Cerebellar nuclear complex (tissue), 1 donor: Measurements from ENCODE around the gene KRT85.
"Not testable (repeated sequence)": the region's sequence is repeated elsewhere in the genome, so short reads cannot be mapped to it uniquely, and the experiment has no call there.

Source experiments
- DNase-seq, 2 experiments: peaks; one replicate each; lab custom pipeline; 2025; lab: John Stamatoyannopoulos, UW

Gene KRT85

DNA sequence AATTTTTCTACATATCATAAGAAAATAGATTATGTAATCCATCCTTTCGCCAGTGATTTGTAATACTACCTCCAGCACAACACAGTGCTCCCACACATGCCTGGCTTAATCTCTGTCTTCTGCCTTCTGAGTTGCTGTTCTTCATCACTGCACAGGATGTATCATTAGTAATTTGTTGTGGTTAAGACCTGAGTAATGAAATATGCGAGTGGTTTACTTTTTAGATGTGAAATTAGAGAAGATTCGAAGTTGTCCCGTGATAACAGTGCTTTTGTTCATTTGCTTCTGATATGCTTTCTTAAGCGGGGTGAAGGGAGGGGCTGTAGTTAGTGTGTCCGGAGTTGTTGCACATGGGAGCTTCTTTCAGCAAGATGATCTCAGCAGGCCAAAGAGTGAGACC, 18.1 kb downstream of the KRT85 start:
- no peak for DNase-seq

DNA sequence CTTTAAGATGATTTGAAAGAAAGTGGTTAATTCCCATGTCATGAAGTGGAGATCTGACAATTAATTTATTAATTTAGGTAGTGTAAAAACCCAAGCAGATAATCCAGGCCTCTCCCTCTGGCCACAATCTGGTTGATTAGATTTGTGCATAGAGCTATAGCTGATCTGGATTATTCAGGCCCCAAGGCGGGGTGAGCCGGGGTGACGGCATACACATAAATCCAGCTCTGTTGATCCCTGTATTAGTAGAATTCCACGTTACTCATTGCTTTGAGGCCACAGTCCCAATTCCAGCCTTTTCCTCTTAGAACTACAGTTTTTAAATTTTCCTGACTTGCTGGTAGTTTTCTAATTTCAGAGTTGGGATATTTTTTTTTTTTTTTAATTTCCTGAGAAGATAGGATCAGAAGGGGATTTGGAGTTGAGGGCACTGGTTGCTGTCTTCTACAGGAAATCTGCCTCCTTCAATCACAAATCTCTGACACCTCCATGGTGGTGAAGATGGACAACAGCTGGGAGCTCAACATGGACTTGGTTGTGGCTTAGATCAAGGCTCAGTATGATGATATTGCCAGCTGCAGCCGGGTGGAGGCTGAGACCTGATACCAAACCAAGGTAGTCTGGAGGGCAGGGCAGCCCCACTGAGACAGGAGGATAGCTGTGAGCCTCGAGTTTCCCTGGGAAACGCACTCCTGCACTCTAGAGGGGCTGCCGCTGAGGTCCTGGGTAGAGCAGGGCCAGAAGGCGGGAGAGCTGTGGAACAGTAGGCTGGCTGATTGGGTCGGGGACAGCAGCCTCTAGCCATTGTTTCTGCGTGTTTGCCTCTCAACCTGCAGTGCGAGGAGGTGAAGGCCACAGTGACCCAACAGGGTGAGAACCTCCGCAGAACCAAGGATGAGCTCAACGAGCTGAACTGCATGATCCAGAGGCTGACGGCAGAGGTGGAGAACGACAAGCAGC, 19.4 kb downstream of the KRT85 start:
- no peak for DNase-seq

DNA sequence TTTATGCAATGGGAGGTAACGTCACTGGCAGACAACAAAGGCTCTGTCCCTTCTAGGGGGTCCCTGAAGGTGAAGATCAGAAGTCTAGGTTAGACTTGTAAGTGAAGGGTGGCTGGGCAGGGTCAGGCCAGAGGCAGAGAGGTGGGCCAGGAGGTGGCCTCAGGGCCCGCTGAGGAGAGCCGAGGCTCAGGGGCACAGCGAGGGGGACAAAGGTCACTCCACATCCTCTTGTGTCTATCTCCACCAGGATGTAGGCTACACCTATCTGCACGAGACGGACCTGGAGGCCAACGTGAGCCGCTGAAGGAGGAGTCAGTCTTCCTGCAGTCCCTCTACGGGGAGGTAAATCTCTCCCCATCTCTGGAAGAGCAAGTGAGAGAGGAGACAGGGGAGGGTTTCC, 20.3 kb downstream of the KRT85 start:
- DNase-seq = no peak

DNA sequence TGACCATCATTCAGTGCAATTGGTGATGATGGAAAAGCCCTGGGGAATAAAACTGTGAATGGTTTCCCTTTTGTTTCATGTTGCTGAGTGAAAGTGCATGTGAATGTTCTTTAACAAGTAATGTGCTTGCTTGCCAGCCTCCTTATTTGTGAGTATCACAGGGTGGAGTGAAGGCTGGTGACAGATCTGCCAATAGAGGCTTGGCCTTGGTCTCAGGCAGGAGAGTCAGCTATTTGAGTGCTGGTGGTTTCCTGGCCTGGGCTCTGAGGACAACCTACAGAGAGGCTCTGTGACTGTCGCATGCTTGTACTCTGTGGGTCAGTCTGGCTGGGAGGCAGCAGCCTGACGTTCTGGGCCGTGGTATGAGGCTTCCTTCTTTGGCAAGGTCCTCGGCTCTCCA, 20.7 kb downstream of the KRT85 start:
- DNase-seq = no peak

DNA sequence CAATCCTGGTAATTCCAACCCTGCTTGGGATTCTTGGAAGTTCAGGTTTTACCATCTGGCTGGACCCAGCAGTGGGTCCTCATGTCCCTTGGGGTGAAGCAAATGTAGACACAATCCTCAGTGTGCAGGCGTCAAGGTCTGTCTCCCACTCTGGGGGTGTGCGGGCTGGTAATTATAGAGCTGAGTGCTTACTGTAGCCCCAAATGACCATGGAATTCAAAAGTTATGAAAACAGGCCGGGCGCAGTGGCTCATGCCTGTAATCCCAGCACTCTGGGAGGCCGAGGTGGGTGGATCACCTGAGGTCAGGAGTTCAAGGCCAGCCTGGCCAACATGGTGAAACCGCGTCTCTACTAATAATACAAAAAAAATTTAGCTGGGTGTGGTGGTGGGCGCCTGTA, 22.2 kb downstream of the KRT85 start:
- DNase-seq = not testable (repeated sequence)

DNA sequence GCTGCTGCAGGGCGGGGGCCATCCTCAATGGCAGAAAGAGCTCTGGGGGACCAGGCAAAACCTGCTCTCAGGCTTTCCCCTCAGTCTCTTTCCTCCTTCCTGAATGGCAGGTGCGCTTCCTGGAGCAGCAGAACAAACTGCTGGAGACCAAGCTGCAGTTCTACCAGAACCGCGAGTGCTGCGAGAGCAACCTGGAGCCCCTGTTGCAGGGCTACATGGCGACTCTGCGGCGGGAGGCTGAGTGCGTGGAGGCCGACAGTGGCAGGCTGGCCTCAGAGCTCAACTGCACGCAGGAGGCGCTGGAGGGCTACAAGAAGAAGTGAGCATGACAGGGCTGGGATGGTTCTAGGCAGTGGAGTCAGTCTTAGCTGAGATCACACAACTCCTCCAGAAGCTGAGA, 23.2 kb downstream of the KRT85 start:
- DNase-seq = no peak

DNA sequence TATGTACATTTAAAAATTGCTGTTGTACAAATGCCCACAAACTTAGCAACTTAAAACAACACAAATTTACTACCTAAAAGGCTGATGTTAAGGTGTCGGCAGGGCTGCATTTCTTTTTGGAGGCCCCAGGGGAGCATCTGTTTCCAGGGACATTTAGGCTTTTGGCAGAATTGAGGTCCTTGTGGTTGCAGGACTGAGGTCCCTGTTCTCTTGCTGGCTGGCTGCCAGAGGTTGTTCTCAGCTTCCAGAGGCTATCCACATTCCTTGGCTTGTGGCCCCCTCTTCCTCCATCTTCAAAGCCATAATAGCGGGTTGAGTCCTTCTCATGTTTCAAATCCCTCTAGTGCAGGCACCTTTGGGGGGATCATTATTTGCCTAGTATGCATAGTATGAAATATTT, 23.7 kb downstream of the KRT85 start:
- DNase-seq = no peak

DNA sequence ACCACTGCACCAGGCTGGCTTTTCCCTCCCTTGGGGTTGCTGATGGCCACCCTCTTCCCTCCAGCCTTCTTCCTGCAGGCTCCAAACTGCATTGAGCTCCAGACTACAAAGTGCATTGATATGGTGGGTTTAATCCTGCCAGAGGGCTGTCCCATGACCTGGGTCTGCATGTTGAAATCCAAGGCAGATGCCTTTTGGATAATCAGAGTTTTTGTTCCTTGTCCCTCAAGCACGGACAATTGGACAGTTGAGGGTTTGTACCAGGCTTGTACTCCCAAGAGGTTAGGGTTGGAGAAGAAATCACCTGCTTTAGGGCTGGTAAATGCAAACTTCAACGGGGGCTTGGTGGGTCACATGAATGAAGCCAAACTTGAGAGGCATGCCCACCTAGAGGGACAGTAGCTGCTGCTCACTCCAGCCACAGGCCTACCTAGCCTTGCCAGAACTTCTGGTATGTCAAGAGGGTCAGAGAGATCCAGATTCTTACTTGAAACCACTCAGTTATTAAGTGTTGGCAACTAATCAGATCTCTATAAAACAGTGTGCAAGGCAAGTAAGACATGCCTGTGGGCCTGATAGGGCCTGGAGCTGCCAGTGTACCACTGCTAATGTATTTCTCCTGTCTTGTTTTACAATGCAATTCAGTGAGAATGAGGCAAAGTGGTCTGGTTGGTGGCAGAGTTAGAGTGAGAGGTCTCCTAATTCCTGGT, 24.3 kb downstream of the KRT85 start:
- no peak for DNase-seq

DNA sequence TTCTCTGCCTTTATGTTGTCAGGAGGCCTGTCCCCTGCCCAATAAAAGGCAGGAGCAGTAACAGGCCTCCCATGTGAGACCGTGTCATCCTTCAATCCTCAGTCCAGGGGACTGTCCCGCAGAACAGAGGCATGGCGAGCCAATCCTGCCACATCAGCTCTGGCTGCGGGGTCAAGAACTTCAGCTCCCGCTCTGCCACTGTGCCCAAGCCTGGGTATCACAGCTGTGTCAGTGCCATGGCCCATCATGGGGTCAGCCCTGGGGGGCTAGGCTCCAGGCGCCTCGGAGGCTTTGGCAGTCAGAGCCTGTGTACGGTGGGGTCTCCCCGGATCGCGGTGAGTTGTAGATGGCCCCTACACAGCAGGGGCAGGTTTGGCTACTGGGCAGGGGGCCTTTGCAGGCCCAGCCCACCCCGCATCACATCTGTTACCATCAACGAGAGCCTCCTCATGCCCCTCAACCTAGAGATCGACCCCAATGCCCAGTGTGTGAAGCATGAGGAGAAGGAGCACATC, 26.2 kb downstream of the KRT85 start:
- no peak for DNase-seq

DNA sequence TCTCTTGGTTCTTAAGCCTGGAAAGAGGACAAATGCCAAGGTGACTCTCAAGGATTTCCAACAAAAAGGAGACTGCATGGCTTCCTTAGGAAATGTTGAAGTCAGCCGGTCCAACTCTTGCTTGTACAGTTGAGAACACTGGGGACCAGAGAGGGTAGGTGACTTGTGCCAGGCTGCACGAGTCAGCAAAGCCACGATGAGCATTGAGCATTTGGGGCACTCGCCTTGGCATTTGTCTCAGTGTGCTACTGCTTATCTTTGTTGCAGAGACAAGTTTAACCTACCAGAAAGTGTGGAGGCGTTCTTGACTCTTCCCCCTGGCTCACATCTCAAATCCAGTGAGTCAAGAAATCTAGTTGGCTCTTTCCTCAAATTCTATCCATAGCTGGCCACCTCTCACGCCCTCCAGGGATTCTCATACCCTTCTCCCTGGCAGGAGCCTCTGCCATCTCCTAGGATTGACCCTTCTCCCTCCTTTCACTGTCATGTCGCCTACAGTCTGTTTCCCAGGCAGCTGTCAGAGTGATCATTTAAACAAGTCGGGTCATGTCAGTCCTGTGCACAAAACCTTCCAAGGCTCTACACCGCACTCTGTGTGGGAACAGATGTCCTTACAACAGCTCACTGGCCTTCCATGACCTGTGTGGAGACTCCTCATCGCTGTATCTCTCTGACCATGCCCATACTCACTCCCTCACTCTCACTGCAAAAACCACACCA, 28.9 kb downstream of the KRT85 start:
- no peak for DNase-seq

DNA sequence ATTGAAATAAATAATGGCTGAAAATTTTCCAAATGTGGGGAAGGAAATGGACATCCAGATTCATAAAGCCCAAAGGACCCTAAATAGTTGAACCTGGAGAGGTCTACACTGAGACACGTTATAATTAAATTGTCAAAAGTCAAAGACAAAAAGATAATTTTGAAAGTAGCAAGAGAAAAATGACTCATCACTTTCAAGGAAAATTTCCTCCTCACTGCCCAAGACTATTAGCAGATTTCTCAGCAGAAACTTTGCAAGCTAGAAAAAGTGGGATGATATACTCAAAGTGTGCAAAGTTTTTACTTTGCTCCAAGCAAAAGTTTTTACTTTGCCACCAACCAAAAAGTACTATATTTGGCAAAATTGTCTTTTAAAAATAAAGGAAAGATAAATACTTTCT, 30.2 kb downstream of the KRT85 start:
- no peak for DNase-seq

DNA sequence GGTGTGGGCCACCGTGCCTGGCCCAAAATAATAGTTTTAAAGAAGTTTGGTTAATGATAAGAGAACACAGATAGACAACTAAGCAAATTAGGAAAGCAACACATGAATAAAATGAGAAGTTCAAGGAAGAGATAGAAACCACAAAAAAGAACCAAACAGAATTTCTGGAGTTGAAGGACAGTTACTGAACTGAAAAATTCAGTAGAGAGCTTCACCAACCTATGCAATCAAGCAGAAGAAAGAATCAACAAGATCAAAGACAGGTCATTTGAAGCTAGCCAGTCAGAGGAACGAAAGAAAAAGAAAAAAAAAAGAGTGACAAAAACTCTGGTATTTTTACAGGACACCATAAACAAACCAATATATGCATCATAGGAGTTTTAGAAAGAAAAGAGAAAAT, 30.6 kb downstream of the KRT85 start:
- DNase-seq = no peak

DNA sequence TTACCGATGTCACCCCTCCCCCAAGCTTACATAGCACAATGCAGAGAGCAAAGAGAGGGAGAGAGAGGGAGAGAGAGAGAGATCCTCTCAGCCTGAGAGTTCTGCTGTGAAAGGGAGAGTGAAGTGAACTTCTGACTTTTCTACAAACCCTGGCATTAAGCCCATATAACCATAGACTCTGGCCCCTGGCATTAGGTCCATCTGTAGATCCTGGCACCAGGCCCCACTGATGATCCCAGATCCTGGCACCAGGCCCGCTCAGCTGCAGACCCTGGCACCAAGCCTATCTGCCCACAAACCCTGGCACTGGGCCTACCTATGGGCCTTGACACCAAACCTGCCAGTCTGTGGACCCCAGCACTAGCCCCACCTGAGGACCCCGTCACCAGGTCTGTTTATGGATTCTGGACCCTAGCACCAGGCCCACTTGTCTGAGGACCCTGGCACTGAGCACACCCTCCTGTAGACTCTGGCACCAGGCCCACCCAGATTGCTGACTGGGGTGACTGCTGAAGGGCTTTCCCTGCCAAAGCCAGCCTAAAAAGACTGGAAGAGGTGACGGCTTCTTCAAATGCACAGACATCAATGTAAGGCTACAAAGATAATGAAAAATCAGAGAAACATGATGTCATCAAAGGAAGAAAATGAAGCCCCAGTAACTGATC, 31.6 kb downstream of the KRT85 start:
- DNase-seq = no peak

DNA sequence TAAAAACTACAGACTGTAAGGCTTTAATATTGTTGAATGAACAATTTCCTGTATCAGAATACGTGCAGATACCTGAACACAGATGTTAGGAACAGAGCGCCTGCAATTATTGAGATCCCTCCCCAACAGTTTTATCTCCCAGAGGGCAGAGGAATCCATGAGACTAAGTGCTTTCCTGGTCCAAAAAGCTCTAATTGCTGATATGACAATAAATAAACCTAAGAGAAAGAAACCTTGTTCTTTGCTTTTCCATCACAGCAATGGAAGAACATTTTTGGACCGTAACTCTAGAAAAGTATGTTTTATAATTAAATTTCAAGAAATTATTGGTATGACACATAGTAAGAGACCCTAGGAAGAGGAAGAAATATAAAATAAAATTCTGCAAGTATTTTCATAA, 33.1 kb downstream of the KRT85 start:
- DNase-seq = no peak

DNA sequence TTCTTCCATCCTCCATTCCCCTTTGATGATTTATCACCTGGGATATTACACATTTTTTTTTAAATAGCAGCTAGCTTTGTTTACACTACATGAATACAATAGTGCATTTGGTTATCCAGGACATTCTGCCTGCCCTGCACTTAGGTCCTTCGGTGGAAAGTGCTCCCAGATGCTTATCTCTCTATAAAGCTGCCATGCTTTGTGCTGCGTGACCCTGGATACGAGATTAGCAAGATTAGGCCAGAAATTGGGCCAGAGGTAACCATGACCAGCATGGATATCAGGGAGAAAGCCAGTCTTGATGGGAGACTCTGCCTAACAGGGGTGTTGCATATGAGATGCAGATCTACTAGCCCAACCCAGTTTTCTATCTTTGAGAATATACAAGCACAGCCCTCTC, 34.0 kb downstream of the KRT85 start:
- no peak for DNase-seq

DNA sequence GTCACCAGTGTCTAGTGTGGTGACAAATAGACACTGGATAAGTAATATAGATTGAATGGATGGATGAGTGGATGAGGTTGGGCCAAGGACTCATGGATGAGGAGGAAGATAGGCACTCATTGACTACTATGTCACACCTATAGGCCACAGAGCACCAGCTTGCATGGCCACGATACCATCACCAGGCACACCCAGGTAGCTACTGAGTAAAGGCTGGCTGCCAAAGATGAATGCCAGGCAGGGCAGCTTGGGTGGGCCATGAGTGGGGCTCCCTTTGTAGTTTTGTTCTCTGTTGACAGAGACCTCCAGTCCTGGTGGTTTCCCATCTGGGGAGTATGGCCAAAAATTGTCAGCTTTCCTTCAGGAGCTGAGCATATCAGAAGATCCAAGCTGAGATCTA, 34.9 kb downstream of the KRT85 start:
- DNase-seq = no peak

DNA sequence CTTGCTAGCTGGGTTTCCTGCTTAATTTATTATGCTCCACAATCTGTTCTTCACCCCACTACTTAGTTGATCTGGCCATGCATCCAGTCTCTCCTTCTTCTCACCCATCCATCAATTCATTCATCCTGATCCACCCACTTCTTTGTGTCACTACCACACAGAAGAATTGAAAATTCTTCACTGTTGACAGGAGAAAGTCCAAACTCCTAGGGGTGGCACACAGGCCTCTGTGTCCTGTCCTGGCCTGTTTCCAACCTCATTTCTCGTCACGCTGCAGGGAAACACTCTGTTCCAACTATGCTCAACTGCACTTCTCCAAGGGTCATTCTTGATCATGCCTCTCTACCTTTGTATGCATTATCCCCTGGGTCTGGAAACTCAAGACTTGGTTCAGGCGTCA, 35.4 kb downstream of the KRT85 start:
- DNase-seq = no peak

DNA sequence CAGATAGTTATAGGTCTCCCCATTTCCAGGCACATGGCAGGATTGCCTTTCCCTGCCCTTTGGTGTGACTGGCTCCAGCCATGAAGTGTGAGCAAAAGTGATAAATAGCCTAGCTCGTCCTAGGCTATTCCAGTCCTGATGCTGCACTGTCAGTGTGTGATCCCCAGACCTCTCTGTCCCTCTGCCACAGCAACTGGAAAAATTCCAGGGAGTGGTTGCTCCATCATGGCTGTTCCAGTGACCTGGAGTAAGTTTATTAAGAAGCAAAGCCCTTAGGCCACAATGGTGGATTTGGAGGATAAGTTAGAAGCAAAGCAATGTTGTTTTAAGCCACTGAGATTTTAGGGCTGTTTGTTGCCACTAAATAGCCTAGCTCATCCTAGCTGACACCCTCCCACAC, 36.2 kb downstream of the KRT85 start:
- DNase-seq = no peak

DNA sequence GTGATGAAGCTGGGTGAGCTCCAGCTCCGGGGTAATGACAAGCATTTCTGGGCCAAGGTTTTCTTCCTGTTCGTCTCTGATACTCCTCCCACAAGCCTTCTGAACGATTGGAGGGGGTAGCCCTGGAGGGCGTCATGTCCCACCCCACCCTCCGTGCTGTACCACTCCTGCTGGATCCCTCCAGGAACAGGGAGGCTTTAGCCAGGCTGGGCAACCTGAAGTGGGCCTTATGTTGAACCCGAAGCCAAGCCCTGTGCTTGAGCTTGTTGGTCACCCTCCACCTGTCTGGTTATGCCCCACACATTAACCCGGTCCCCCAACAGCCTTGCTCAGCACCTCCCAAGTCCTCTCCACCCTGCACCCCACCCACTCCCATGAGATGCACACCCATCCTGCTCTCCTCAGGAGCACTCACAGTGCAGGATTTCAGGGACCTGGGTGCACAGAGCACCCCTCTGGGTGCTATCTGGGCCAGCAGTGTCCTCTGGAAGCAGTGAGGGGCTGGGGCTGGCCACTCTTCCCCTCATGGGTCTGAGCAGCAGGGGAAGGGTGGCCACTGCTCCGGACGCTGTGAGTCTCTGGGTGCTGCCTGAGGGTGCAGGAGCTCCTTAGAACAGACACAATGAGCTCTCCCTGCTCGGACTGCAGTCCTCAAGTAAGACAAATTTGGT, 39.3 kb downstream of the KRT85 start:
- no peak for DNase-seq

DNA sequence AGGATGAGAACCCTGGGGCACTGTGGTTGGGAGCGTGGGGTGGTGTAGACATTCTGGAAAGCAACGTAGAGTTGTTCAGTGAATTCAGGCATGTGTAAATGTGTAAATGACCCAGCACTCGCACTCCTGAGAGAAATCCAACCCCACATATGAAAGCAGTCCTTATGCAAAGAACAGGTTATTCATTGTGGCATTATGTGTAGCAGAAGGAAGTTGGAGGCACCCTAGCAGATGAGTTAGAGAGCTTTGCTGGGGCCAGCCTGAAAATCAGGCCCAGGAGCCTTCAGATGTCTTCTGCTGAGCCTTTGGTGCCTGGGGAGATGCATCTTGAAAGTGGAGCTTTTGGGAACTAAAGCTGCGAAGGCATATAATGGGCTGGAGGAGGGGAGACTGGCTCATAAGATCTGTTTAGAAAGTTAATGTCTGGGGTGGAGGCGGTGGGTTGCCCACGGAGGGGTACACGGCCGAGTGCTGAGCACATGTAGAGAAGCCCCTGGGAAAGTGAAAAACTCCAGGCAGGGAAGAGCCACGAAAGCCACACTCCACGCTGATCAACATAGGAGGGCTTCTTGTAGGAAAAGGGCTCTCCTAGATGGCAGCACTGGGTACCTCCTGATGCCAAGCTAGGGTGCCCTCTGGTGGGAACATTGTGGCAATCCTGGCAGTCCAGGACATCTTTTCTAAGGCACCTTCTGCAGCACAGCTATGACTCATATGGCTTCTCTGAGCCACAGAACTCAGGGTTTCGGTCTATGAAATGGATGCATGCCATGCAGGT, 40.0 kb downstream of the KRT85 start:
- DNase-seq = peak in 1 of 2 experiments; percentile 52

DNA sequence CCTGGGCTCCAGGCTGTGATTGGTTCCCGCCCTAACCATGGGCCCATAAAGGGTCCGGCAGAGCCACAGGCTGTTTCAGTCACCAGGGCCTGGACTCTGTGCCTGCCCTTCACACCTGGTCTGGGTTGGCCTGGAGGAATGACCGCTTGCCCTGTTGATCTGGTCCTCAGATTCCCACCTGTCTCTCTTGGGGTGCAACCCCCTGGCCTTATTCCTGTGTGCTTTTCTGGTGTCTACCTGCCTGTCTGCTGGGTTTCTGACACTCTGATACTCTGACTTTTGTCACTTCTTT, 43.2 kb downstream of the KRT85 start:
- no peak for DNase-seq
